IMR-90 (cell line): ENCODE data around the gene RPTOR.

Source experiments
- CTCF ChIP-seq: conservative IDR thresholded peaks from 2 replicates; pipeline ENCODE4 v1.5.1; 2012; ENCODE audit warnings: mild to moderate bottlenecking, low read depth, low read length, improper control_type of control experiment
- ELK1 ChIP-seq: fragments of 150-350 bp; IDR thresholded peaks from 2 replicates; pipeline ENCODE4 v1.6.1; 2016; ENCODE audit warnings: low read depth, mild to moderate bottlenecking, low read length, moderate library complexity, borderline replicate concordance
- POLR2A ChIP-seq: IDR thresholded peaks from 2 replicates; pipeline ENCODE4 v1.6.1; 2012; ENCODE audit warnings: mild to moderate bottlenecking, low read depth, low read length
- SMC3 ChIP-seq: fragments of 150-350 bp; IDR thresholded peaks from 2 replicates; pipeline ENCODE4 v1.6.1; 2016; ENCODE audit warnings: low read depth, mild to moderate bottlenecking, antibody characterized with exemption, low read length, moderate library complexity

GRCh38 chr17:80504686-80505413 lies 39.8 kb upstream of the RPTOR start:
- TF ChIP-seq ELK1, result no peak
- peak; percentile 28; the same call in 1 of the 2 replicates for TF ChIP-seq CTCF
- TF ChIP-seq POLR2A, result peak; percentile 59
- peak; percentile 32; the same call in 1 of the 2 replicates for TF ChIP-seq SMC3
